ENCODE results near the gene SLMAP.

- TF ChIP-seq CTCF (IDR thresholded peaks at IDR 0.05 in 8 of 11, conservative IDR thresholded peaks at IDR 0.05 in 3 of 11) (no peak), POLR2AphosphoS5 (IDR thresholded peaks at IDR 0.05) (no peak)
Observed at GRCh38 chr3:57968501-57968900, 212.4 kb downstream of the SLMAP start.
